Activated naive CD4-positive, alpha-beta T cell treated with anti-CD3 and anti-CD28 coated beads, Interleukin-2, amount 10 ng/mL, durations not matched to agents 7 days and 5 days (primary cell): ENCODE data around the gene AP2A1.

Source experiments
- CTCF ChIA-PET: fragments of 350-600 bp; sonication (Branson Sonifier 250); formaldehyde crosslinking; loops from one replicate; lab custom pipeline; 2021; ENCODE audit warnings: antibody characterized with exemption; lab: Charles Lee
- DNase-seq: peaks from one replicate; pipeline ENCODE4 v3.0.0-alpha.2; 2020
- H3K27ac Mint-ChIP-seq: one replicate; pipeline ENCODE4 v1.8.0; 2021; ENCODE audit warnings: mild to moderate bottlenecking, moderate library complexity, mixed read lengths
- H3K27me3 Mint-ChIP-seq: one replicate; pipeline ENCODE4 v1.8.0; 2021; ENCODE audit warnings: mild to moderate bottlenecking, mixed read lengths
- H3K36me3 Mint-ChIP-seq: one replicate; pipeline ENCODE4 v1.8.0; 2021; ENCODE audit warnings: mixed read lengths
- H3K4me1 Mint-ChIP-seq: one replicate; pipeline ENCODE4 v1.8.0; 2021; ENCODE audit warnings: mixed read lengths
- H3K4me3 Mint-ChIP-seq: one replicate; pipeline ENCODE4 v1.8.0; 2021; ENCODE audit warnings: mild to moderate bottlenecking, moderate library complexity, mixed read lengths
- H3K9me3 Mint-ChIP-seq: one replicate; pipeline ENCODE4 v1.8.0; 2021; ENCODE audit warnings: mixed read lengths

The AP2A1 gene

DNA sequence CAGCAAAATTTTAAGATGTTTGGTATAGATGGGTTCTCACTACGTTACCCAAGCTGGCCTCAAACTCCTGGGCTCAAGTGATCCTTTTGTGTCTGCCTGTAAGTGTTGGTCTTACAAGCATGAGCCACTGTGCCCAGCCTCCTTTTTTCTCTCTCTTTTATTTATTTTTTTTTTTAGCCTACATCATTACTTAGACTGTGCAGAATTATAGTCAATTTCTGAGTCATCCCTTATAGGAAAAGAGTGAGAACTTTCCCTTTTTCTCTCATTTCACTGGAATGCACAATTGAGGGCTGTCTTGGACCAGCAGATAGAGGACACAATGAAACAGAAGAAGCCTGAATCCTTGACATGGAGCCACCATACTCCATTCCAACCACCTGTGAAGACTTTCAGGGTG lies 17.0 kb upstream of the AP2A1 start:
- no peak for DNase-seq
- peaks cover 20% of the 10 kb centered on the region for H3K27me3 Mint-ChIP-seq
- H3K4me1 Mint-ChIP-seq = no peaks in the 10 kb centered on the region
- no peak overlapping the region for H3K27ac Mint-ChIP-seq
- H3K4me3 Mint-ChIP-seq = no peak overlapping the region
- H3K36me3 Mint-ChIP-seq = no peaks in the 10 kb centered on the region
- CTCF ChIA-PET = interaction anchor here (0.5 to 0.7 kb wide), 2 partner anchors 34 to 59 kb away, joined by 3 to 4 read pairs; partner anchors contain the start of gene CPT1C
- H3K9me3 Mint-ChIP-seq = peaks cover 2% of the 10 kb centered on the region

DNA sequence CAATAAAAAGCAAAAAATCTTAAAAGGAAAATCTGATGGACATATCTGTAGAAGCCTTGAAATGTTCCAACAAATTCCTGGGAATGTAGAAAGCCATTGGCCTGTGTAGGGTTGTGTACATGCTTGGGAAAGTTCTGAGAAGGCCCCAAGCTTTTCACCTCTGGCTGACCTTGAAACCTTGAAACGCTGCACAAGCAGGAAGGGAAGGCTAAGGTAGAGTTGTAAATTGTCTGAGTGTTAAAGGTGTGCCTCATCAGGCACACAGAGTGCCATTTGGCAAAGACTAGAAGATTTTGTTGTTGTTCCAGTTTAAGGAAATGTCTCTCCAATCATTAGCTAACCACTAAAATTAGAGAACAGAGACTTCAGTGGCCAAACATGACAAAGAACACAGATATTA lies 14.1 kb upstream of the AP2A1 start:
- CTCF ChIA-PET = no interaction called here
- no peak for DNase-seq
- Mint-ChIP-seq H3K27ac (no peak overlapping the region), H3K9me3 (peaks cover 10% of the 10 kb centered on the region), H3K4me3 (no peak overlapping the region), H3K4me1 (no peaks in the 10 kb centered on the region), H3K36me3 (no peaks in the 10 kb centered on the region), H3K27me3 (peaks cover 22% of the 10 kb centered on the region)

DNA sequence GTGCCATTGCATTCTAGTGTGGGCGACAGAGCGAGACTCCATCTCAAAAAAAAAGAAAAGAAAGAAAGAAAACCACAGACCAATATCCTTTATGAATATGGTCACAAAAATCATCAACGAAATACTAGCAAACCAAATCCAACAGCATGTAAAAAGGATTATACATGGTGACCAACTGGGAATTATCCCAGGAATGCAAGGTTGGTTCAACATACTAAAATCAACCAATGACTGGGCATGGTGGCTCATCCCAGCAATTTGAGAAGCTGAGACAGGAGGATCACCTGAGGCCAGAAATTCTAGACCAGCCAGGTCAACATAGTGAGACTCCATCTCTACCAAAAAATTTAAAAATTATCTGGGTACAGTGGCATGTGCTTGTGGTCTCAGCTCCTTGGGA lies 10.8 kb upstream of the AP2A1 start:
- Mint-ChIP-seq H3K4me1 (no peaks in the 10 kb centered on the region), H3K36me3 (no peaks in the 10 kb centered on the region), H3K27me3 (peaks cover 27% of the 10 kb centered on the region), H3K27ac (no peak overlapping the region), H3K9me3 (peaks cover 10% of the 10 kb centered on the region), H3K4me3 (no peak overlapping the region)
- CTCF ChIA-PET = no interaction called here
- no peak for DNase-seq

DNA sequence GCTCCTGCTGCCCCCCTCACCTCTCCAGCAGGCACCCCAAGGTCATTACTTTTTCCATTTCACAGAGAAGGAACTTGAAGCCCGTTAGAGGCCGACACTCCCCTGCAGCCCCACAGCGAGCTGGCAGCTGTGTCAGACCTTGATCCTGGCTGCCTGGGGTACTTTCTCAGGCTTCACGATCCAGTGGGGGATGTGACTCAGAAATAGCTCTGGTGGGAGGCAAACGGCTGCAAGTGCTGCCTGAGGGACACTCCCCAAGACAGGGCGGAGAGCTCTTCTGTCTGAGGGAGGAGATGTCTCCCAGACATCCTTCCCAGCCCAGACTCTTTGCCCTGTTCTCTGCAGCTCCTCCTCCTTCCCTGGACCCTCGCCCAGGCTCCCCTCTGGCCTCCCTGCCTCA lies 8.5 kb upstream of the AP2A1 start:
- H3K9me3 Mint-ChIP-seq = peaks cover 9% of the 10 kb centered on the region
- CTCF ChIA-PET = no interaction called here
- no peak overlapping the region for H3K27ac Mint-ChIP-seq
- H3K36me3 Mint-ChIP-seq = no peaks in the 10 kb centered on the region
- no peak overlapping the region for H3K4me3 Mint-ChIP-seq
- DNase-seq = no peak
- H3K4me1 Mint-ChIP-seq = no peaks in the 10 kb centered on the region
- peaks cover 29% of the 10 kb centered on the region for H3K27me3 Mint-ChIP-seq

DNA sequence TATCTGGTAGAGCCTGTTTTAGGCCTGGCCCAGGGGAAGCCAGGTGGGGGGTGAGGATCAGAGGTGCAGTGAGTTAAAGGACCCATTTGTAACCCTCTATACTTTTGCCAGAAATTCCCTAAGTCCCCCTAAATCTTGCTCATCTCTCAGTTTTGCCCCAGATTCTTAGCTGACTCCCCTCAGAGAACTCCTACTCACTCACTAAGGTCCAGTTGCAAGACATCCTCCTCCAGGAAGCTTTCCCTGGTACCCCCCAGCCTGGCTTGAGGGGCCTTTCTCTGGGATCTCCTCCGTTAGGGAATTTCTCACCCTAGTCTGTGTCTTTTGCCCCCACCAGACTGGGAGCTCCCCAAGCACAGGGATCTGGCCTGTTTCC lies 5.6 kb upstream of the AP2A1 start:
- no peak overlapping the region for H3K27ac Mint-ChIP-seq
- no peaks in the 10 kb centered on the region for H3K36me3 Mint-ChIP-seq
- CTCF ChIA-PET = interaction anchor here (1.6 kb wide), 1 partner anchor 44 kb away, joined by 8 read pairs; no protein-coding TSS in a partner anchor
- peaks cover 8% of the 10 kb centered on the region for H3K4me1 Mint-ChIP-seq
- DNase-seq = no peak
- peak overlapping the region; percentile 10 for H3K4me3 Mint-ChIP-seq
- H3K9me3 Mint-ChIP-seq = peaks cover under 1% of the 10 kb centered on the region
- H3K27me3 Mint-ChIP-seq = peaks cover 24% of the 10 kb centered on the region

DNA sequence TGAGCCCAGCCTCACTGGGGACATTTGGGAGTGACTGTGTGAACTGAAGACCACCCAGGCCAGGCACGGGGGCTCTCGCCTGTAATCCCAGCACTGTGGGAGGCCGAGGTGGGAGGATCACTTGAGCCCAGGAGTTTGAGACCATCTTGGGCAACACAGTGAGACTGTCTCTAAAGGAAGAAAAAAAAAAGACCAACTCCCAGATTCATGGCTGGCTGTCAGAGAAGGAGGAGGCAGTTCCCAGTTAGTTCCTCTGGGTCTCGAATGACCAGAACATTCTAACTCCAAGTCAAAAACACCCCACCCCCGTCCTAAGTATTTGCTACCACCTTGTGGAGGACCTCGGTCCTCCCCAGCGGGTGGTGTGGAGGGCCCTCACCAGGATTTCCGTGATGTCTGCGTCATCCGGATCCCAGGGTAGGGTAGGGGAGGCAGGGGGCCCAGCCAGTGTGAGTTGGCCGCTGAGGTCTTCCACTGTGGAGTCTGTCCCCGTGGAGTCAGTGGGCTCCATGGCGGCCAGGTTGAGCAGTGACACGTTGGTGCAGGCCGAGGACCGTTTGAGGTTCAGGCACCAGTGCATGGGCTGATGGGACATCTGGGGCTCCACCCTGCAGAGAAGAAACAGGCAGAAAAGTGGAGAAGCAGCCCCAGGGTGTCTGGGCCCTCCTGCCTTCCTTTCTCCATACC lies 5.0 kb upstream of the AP2A1 start:
- H3K36me3 Mint-ChIP-seq = no peaks in the 10 kb centered on the region
- peaks cover 24% of the 10 kb centered on the region for H3K27me3 Mint-ChIP-seq
- H3K9me3 Mint-ChIP-seq = no peaks in the 10 kb centered on the region
- CTCF ChIA-PET = interaction anchor here (1.6 kb wide), 1 partner anchor 45 kb away, joined by 8 read pairs; no protein-coding TSS in a partner anchor
- peaks cover 9% of the 10 kb centered on the region for H3K4me1 Mint-ChIP-seq
- peak overlapping the region; percentile 73 for H3K27ac Mint-ChIP-seq
- peak; percentile 24 for DNase-seq
- peak overlapping the region; percentile 10 for H3K4me3 Mint-ChIP-seq

DNA sequence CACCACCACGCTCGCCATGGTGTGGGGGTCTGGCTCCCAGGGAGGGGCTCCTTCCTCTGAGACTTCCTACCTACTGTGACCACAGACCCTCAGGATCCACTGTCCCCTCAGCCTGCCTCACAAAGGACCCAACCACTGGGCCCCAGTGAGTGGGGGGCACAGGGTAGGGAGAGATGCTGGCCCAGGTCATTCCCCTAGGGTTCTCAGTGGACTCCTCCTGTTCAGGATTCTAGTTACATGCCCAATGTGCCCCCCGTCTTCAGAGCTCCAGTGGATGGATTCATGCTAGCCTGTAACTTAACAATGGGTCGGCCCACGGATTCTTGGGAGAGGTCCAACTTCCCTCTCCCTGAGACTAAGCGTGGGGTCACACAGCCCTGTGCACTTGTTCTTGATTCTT lies 3.6 kb upstream of the AP2A1 start, which contains the start of gene TSKS:
Gene TSKS (minus strand): TSS at position 77 of the 400 bp plus-strand sequence. CDS start 59 bp downstream, at position 18.
- Mint-ChIP-seq H3K4me3 (no peak within 1 kb of the TSS), H3K27me3 (peaks cover 11% of the 10 kb centered on the region), H3K4me1 (peaks cover 20% of the 10 kb centered on the region), H3K9me3 (no peaks in the 10 kb centered on the region), H3K27ac (peak within 1 kb of the TSS; percentile 77), H3K36me3 (peaks cover 6% of the 10 kb centered on the region)
- CTCF ChIA-PET = no interaction called here
- no peak for DNase-seq

DNA sequence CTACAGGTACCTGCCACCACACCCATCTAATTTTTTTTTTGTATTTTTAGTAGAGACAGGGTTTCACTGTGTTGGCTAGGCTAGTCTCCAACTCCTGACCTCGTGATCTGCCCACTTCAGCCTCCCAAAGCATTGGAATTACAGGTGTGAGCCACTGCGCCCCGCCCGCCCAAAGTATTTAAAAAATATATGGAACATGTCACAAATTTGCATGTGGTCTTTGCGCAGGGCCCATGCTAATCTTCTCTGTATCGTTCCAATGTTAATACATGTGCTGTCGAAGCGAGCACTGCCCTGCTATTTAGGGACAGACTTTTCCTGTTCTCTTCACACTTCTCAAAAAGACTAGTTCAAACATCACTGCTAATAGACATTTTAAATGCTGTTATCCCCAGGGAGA lies 2.5 kb upstream of the AP2A1 start:
- peaks cover 12% of the 10 kb centered on the region for H3K36me3 Mint-ChIP-seq
- no peak overlapping the region for H3K4me3 Mint-ChIP-seq
- H3K27ac Mint-ChIP-seq = no peak overlapping the region
- H3K9me3 Mint-ChIP-seq = no peaks in the 10 kb centered on the region
- H3K4me1 Mint-ChIP-seq = peaks cover 29% of the 10 kb centered on the region
- CTCF ChIA-PET = no interaction called here
- no peak for DNase-seq
- H3K27me3 Mint-ChIP-seq = peaks cover 5% of the 10 kb centered on the region

DNA sequence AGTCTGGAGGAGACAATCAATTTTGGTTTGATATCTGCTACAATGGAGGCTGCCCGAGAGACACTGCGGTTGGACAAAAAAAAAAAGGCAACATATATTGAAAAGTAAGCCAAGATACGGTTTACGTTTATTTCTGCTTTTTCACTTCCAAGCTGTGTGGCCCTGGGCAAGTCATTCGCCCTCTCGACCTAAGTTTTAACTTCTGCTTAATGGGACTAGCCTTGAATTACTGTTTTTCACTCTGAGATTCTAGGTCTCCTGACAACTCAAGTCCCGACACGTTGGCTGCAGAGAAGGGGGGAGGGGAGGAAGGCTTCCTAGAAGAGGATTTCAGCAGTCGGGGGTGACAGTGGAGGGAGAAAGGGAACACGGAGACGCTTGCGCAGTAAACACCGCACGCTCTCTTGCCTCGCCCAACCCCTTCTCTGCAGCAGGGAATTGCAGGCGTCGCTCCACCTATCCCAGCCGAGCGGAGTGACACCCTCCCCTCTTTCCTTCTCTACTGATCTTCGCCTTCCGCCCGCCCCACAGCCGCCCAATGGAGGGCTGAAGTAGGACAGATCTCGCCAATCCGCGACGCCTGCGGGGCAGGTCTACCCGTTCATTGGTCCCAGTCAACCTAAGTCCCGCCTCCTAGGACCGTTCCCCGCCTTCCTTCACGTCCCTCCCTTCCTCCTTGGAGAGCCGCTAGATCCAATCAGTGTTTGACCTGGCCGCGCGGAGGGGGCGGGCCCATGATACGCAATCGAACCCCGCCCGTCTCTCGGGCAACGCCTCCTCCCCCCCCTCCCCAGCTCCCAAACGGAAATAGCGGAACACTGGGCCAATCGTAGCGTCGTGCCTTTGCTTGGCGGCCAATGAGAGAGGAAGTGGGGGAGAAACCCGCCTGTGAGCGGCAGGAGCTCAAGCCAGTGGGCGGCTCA lies 533 bp upstream of the AP2A1 start:
- peaks cover 34% of the 10 kb centered on the region for H3K4me1 Mint-ChIP-seq
- peak; percentile 99 for DNase-seq
- peak overlapping the region; percentile 94 for H3K27ac Mint-ChIP-seq
- peaks cover 18% of the 10 kb centered on the region for H3K36me3 Mint-ChIP-seq
- H3K4me3 Mint-ChIP-seq = peak overlapping the region; percentile 97
- H3K27me3 Mint-ChIP-seq = peaks cover 2% of the 10 kb centered on the region
- CTCF ChIA-PET = no interaction called here
- no peaks in the 10 kb centered on the region for H3K9me3 Mint-ChIP-seq

DNA sequence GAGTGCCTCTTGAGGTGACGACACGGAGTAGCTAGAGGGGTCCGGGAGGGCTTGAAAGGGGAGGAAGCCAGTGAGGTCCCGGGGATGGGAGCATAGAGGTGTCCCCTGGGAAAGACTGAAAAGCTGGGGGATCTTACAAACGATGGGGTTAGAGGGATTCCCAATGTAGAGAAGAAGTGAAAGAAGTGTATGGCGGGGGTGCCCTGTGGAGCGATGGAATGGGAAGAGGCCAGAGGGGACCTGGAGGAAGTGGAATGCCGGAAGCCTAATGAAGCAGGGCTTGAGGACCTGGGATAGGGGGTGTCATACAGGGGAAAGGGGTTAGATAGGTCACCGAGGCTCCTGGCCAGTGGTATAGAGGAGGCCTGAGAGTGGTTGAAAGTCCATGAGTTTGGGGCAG lies 580 bp downstream of the AP2A1 start:
- H3K4me1 Mint-ChIP-seq = peaks cover 34% of the 10 kb centered on the region
- H3K27me3 Mint-ChIP-seq = no peaks in the 10 kb centered on the region
- H3K9me3 Mint-ChIP-seq = no peaks in the 10 kb centered on the region
- no peak for DNase-seq
- CTCF ChIA-PET = no interaction called here
- H3K36me3 Mint-ChIP-seq = peaks cover 23% of the 10 kb centered on the region
- H3K27ac Mint-ChIP-seq = peak overlapping the region; percentile 86
- peak overlapping the region; percentile 97 for H3K4me3 Mint-ChIP-seq

DNA sequence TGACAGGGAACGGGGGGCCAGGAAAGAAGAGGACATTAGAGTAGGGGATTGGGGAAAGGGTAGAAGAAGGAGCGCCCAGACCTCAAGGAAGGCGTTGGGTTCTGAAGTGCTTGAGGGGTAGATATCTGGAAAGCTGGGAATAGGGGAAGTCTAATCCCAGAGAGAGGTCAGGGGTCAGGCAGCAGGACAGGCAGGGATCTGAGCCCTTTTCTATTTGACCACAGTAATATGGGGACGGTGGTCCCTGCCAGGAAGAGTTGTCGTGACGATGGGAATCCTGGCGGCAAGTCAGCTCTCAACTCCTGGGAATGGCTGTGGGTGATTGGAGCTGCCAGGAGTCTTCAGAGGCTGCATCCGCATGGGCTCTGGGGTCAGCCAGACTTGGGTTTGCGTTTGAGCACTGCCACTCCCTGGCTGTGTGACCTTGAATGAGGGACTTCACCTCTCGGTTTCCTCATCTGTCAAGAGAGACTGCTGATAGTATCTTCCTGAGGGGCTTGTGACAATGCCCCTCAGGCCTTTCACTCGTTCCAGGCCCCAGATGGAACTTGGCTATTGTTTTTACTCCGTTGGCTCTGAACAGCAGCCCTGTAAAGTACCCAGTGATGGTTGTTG lies 1.3 kb downstream of the AP2A1 start:
- H3K4me1 Mint-ChIP-seq = peaks cover 34% of the 10 kb centered on the region
- peak overlapping the region; percentile 97 for H3K4me3 Mint-ChIP-seq
- H3K27ac Mint-ChIP-seq = peak overlapping the region; percentile 86
- H3K9me3 Mint-ChIP-seq = no peaks in the 10 kb centered on the region
- no peaks in the 10 kb centered on the region for H3K27me3 Mint-ChIP-seq
- no peak for DNase-seq
- CTCF ChIA-PET = interaction anchor here (0.6 kb wide), 1 partner anchor 83 kb away, joined by 3 read pairs; no protein-coding TSS in a partner anchor
- H3K36me3 Mint-ChIP-seq = peaks cover 23% of the 10 kb centered on the region

DNA sequence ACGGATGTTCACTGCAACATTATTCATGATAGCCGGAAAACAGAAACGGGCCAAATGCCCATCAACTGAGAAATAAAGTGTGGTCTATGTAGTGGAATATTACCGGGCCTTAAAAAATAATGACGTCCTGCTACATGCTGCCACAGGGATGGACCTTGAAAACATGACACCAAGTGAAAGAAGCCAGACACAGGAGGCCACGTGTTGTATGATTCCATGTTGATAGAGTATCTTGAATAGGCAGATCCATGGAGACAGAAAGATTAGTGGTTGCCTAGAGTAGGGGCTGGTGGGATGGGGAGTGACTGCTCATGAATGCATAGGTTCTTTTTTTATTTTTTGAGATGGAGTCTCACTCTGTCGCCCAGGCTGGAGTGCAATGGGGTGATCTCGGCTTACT lies 3.7 kb downstream of the AP2A1 start:
- Mint-ChIP-seq H3K9me3 (no peaks in the 10 kb centered on the region), H3K4me1 (peaks cover 33% of the 10 kb centered on the region), H3K36me3 (peaks cover 27% of the 10 kb centered on the region), H3K27me3 (no peaks in the 10 kb centered on the region), H3K27ac (no peak overlapping the region), H3K4me3 (no peak overlapping the region)
- CTCF ChIA-PET = no interaction called here
- no peak for DNase-seq

DNA sequence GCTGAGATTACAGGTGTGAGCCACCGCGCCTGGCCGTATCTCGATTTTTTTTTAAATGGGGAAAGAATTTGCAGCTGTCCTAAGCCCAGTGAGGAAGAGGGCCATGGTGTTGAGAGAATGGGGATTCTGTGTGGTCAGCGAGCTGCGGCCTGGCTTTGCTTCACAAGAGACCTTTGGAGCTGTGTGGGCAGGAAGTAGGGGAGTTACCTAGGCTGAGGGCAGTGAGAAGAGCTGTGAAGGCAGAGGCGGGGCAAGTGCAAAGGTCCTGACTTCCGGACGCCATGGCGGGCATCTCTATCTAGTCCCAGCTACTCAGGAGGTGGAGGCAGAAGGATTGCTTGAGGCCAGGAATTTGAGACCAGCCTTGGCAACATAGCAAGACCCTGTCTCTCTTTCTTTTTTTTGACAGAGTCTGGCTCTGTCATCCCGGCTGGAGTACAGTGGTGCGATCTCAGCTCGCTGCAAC lies 4.9 kb downstream of the AP2A1 start:
- CTCF ChIA-PET = interaction anchor here (0.6 kb wide), 1 partner anchor 52 kb away, joined by 4 read pairs; no protein-coding TSS in a partner anchor
- H3K9me3 Mint-ChIP-seq = no peaks in the 10 kb centered on the region
- H3K27me3 Mint-ChIP-seq = no peaks in the 10 kb centered on the region
- no peak overlapping the region for H3K4me3 Mint-ChIP-seq
- H3K4me1 Mint-ChIP-seq = peaks cover 32% of the 10 kb centered on the region
- no peak for DNase-seq
- H3K36me3 Mint-ChIP-seq = peaks cover 35% of the 10 kb centered on the region
- H3K27ac Mint-ChIP-seq = no peak overlapping the region

DNA sequence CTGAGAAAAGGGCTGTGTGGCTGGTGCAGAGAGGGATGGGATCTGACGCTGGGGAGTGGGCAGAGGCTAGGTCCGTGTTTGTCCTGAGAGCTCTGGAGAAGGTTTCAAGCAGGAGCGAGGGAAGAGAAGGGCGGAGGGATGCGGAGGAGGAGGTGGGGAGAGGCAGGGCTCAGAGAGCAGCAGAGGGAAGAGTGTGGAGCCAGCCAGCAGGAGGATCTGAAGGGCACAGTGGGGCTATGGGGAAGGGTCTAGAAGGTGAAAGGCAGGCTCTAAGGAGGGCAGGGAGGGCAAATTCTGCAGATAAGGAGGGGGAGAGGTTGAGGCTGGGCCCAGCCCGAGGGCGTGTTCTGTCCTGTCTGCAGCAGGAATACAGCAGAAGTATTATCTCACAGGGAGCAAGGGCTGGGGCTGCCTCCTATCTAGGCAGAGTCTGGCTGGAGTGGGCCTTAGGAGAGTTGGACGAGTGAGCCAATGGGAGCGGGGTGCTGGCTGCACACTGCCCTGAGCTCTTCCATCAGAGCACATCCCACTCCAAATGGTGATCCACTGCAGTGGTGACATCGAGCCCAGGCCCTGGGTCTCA lies 6.1 kb downstream of the AP2A1 start:
- Mint-ChIP-seq H3K27me3 (no peaks in the 10 kb centered on the region), H3K4me1 (peaks cover 24% of the 10 kb centered on the region), H3K36me3 (peaks cover 29% of the 10 kb centered on the region), H3K9me3 (no peaks in the 10 kb centered on the region), H3K27ac (no peak overlapping the region), H3K4me3 (no peak overlapping the region)
- DNase-seq = no peak
- CTCF ChIA-PET = no interaction called here
